NCI-H1694 (cell line): ENCODE data around the gene PLPP1.

Experiments
- DNase-seq: peaks from one replicate; lab custom pipeline; 2025; lab: John Stamatoyannopoulos, UW

PLPP1 gene

GRCh38 chr5:55407059-55407684 is 127.6 kb downstream of the PLPP1 start:
- peak; percentile 52 for DNase-seq

- DNase-seq, result no peak
These were observed 128.5 kb downstream of the PLPP1 start for GRCh38 chr5:55406292-55406691.

GRCh38 chr5:55402199-55402598 is 132.6 kb downstream of the PLPP1 start:
- DNase-seq, result no peak

GRCh38 chr5:55393501-55394175 is 141.1 kb downstream of the PLPP1 start:
- DNase-seq, result no peak

- no peak for DNase-seq
These were observed 142.1 kb downstream of the PLPP1 start for GRCh38 chr5:55392669-55393068.

- DNase-seq, result no peak
These were observed 143.1 kb downstream of the PLPP1 start for GRCh38 chr5:55391707-55392106.

- DNase-seq, result no peak
These were observed 146.9 kb downstream of the PLPP1 start for GRCh38 chr5:55387865-55388264.

- DNase-seq, result no peak
These were observed 148.4 kb downstream of the PLPP1 start for GRCh38 chr5:55386356-55386755.

- no peak for DNase-seq
These were observed 148.9 kb downstream of the PLPP1 start for GRCh38 chr5:55385846-55386245.

- no peak for DNase-seq
These were observed 149.5 kb downstream of the PLPP1 start for GRCh38 chr5:55385227-55385626.

GRCh38 chr5:55384072-55384471 is 150.7 kb downstream of the PLPP1 start:
- no peak for DNase-seq

GRCh38 chr5:55383254-55383653 is 151.5 kb downstream of the PLPP1 start:
- DNase-seq, result no peak

GRCh38 chr5:55377810-55378209 is 157.0 kb downstream of the PLPP1 start:
- no peak for DNase-seq
